Liver (tissue), 3 donors: Measurements from ENCODE around the gene SLC22A5.

Experiments
- CTCF ChIP-seq: fragments of 150-350 bp; IDR thresholded peaks from 2 replicates; pipeline ENCODE4 v1.5.1; 2017; ENCODE audit warnings: improper control_type of control experiment, low read depth, low read length; ENCODE audit not compliant: missing input control
- EGR1 ChIP-seq, 2 donors: IDR thresholded peaks; 2 replicates each; pipeline ENCODE4 v1.6.1; 2016 to 2018; ENCODE audit warnings: antibody characterized with exemption in 2 of 2, low read depth in 2 of 2
- FOXA1 ChIP-seq: IDR thresholded peaks from 2 replicates; pipeline ENCODE4 v1.6.1; 2016; ENCODE audit warnings: antibody characterized with exemption
- GABPA ChIP-seq, 2 donors: IDR thresholded peaks in 1 of 2; conservative IDR thresholded peaks in 1 of 2; 2 replicates each; pipeline ENCODE4 v1.6.1; 2016; ENCODE audit warnings: antibody characterized with exemption in 2 of 2, mild to moderate bottlenecking in 1 of 2, moderate library complexity in 1 of 2
- JUND ChIP-seq, 2 donors: IDR thresholded peaks; 2 replicates each; pipeline ENCODE4 v1.6.1; 2016; ENCODE audit warnings: antibody characterized with exemption in 2 of 2
- MAX ChIP-seq: IDR thresholded peaks from 2 replicates; pipeline ENCODE4 v1.6.1; 2016; ENCODE audit warnings: antibody characterized with exemption
- RAD21 ChIP-seq, 2 donors: IDR thresholded peaks; 2 replicates each; pipeline ENCODE4 v1.6.1; 2016; ENCODE audit warnings: antibody characterized with exemption in 2 of 2, mild to moderate bottlenecking in 2 of 2
- YY1 ChIP-seq: IDR thresholded peaks from 2 replicates; pipeline ENCODE4 v1.6.1; 2016; ENCODE audit warnings: antibody characterized with exemption, mild to moderate bottlenecking
- TF ChIP-seq, protein P1 (sequence below): IDR thresholded peaks from 2 replicates; pipeline ENCODE4 v1.6.1; 2016; ENCODE audit warnings: antibody characterized with exemption
- TF ChIP-seq, protein P2 (sequence below): IDR thresholded peaks from 2 replicates; pipeline ENCODE4 v1.6.1; 2016; ENCODE audit warnings: antibody characterized with exemption, mild to moderate bottlenecking
- donor health status: healthy.
- donor health status: healthy.

DNA sequence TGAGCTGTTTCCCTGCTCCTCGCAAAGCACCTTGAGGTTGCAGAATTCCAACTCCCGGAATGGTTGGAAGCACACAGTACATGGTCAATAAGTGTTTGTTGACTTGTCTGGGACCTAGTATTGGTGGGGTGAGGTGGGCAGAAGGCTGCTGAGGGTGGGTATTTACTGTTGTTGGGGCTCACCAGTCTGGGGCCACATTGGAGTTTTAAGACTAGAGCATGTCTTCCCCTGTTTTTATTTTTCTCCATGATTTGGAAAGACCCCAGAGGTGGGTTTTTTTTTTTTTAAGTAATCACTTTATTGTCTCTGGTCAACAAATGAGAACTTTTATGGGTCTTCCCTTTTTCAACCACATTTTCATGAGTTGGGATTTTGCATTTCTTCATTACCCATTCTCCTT lies 65.9 kb downstream of the SLC22A5 start:
- TF ChIP-seq CTCF (no peak), YY1 (no peak), EGR1 (IDR thresholded peaks at IDR 0.05; ENCODE audit: low read depth in 2 of 2) (no peak), RAD21 (IDR thresholded peaks at IDR 0.05) (no peak), GABPA (IDR thresholded peaks at IDR 0.05 in 1 of 2, conservative IDR thresholded peaks at IDR 0.05 in 1 of 2) (no peak), MAX (no peak), FOXA1 (no peak), JUND (IDR thresholded peaks at IDR 0.05) (no peak)
- TF ChIP-seq, protein P1, sequence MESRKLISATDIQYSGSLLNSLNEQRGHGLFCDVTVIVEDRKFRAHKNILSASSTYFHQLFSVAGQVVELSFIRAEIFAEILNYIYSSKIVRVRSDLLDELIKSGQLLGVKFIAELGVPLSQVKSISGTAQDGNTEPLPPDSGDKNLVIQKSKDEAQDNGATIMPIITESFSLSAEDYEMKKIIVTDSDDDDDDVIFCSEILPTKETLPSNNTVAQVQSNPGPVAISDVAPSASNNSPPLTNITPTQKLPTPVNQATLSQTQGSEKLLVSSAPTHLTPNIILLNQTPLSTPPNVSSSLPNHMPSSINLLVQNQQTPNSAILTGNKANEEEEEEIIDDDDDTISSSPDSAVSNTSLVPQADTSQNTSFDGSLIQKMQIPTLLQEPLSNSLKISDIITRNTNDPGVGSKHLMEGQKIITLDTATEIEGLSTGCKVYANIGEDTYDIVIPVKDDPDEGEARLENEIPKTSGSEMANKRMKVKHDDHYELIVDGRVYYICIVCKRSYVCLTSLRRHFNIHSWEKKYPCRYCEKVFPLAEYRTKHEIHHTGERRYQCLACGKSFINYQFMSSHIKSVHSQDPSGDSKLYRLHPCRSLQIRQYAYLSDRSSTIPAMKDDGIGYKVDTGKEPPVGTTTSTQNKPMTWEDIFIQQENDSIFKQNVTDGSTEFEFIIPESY, result no peak
- TF ChIP-seq, protein P2, sequence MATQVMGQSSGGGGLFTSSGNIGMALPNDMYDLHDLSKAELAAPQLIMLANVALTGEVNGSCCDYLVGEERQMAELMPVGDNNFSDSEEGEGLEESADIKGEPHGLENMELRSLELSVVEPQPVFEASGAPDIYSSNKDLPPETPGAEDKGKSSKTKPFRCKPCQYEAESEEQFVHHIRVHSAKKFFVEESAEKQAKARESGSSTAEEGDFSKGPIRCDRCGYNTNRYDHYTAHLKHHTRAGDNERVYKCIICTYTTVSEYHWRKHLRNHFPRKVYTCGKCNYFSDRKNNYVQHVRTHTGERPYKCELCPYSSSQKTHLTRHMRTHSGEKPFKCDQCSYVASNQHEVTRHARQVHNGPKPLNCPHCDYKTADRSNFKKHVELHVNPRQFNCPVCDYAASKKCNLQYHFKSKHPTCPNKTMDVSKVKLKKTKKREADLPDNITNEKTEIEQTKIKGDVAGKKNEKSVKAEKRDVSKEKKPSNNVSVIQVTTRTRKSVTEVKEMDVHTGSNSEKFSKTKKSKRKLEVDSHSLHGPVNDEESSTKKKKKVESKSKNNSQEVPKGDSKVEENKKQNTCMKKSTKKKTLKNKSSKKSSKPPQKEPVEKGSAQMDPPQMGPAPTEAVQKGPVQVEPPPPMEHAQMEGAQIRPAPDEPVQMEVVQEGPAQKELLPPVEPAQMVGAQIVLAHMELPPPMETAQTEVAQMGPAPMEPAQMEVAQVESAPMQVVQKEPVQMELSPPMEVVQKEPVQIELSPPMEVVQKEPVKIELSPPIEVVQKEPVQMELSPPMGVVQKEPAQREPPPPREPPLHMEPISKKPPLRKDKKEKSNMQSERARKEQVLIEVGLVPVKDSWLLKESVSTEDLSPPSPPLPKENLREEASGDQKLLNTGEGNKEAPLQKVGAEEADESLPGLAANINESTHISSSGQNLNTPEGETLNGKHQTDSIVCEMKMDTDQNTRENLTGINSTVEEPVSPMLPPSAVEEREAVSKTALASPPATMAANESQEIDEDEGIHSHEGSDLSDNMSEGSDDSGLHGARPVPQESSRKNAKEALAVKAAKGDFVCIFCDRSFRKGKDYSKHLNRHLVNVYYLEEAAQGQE, result no peak
